Neuronal stem cell (in vitro differentiated cells): ENCODE data around the gene SESN3. TPM values are rescaled to one million over a fixed set of nuclear protein-coding genes. Genes with fewer than 3 reads are reported as not detected.
A peak's percentile ranks its signal among the peaks of the same experiment; 100 is the strongest.

Source experiments
- DNase-seq: peaks from one replicate; pipeline ENCODE4 v3.0.0-alpha.2; 2013; ENCODE audit warnings: low spot score
- H2AFZ ChIP-seq: one replicate; pipeline ENCODE4 v1.6.1; 2013; ENCODE audit warnings: mild to moderate bottlenecking, low read length, inconsistent platforms
- H2AK5ac ChIP-seq: 2 replicates; pipeline ENCODE4 v1.6.1; 2013; ENCODE audit warnings: low read depth, mild to moderate bottlenecking, inconsistent platforms, low read length, moderate library complexity, mixed read lengths
- H2BK120ac ChIP-seq: 2 replicates; pipeline ENCODE4 v1.6.1; 2013; ENCODE audit warnings: low read depth, mild to moderate bottlenecking, inconsistent platforms, low read length, moderate library complexity, mixed read lengths
- H2BK12ac ChIP-seq: one replicate; pipeline ENCODE4 v1.6.1; 2013; ENCODE audit warnings: low read length, inconsistent platforms
- H2BK15ac ChIP-seq: 2 replicates; pipeline ENCODE4 v1.6.1; 2013; ENCODE audit warnings: mild to moderate bottlenecking, low read length, inconsistent platforms, mixed read lengths
- H2BK5ac ChIP-seq: one replicate; pipeline ENCODE4 v1.6.1; 2013; ENCODE audit warnings: inconsistent platforms, mild to moderate bottlenecking, low read length, moderate library complexity
- H3K14ac ChIP-seq: one replicate; pipeline ENCODE4 v1.6.1; 2013; ENCODE audit warnings: low read length, inconsistent platforms
- H3K18ac ChIP-seq: 2 replicates; pipeline ENCODE4 v1.6.1; 2013; ENCODE audit warnings: low read length, inconsistent platforms
- H3K23ac ChIP-seq: 2 replicates; pipeline ENCODE4 v1.6.1; 2013; ENCODE audit warnings: low read depth, mild to moderate bottlenecking, mixed read lengths, low read length, inconsistent platforms; ENCODE audit not compliant: poor library complexity
- H3K27ac ChIP-seq: replicated peaks from 3 replicates; pipeline ENCODE4 v1.5.1; 2013; ENCODE audit warnings: low read length, inconsistent platforms
- H3K27me3 ChIP-seq, 3 experiments: 2 replicates each; pipeline ENCODE4 v1.6.1; 2013; ENCODE audit warnings: low read length in 3 of 3, mild to moderate bottlenecking in 2 of 3, inconsistent platforms in 1 of 3, low read depth in 1 of 3, mixed read lengths in 1 of 3, moderate library complexity in 1 of 3; ENCODE audit not compliant: control insufficient read depth in 3 of 3, insufficient read depth in 3 of 3
- H3K36me3 ChIP-seq, 2 donors: replicated peaks in 1 of 2; 2 replicates each; pipeline ENCODE4 v1.6.1; 2013; ENCODE audit warnings: low read length in 2 of 2; ENCODE audit not compliant: control insufficient read depth in 2 of 2, insufficient read depth in 2 of 2
- H3K4ac ChIP-seq: 2 replicates; pipeline ENCODE4 v1.6.1; 2013; ENCODE audit warnings: inconsistent platforms, mild to moderate bottlenecking, low read length, moderate library complexity
- H3K4me1 ChIP-seq, 2 donors: 1 replicate in 1 of 2; 2 replicates in 1 of 2; pipeline ENCODE4 v1.6.1; 2013; ENCODE audit warnings: low read length in 2 of 2, low read depth in 1 of 2; ENCODE audit not compliant: control insufficient read depth in 2 of 2, insufficient read depth in 1 of 2
- H3K4me2 ChIP-seq: one replicate; pipeline ENCODE4 v1.6.1; 2013; ENCODE audit warnings: mild to moderate bottlenecking, low read length, inconsistent platforms; ENCODE audit not compliant: insufficient read depth, poor library complexity, severe bottlenecking
- H3K4me3 ChIP-seq, 2 donors: 2 replicates each; pipeline ENCODE4 v1.5.1; 2013; ENCODE audit warnings: low read length in 2 of 2, mild to moderate bottlenecking in 2 of 2, inconsistent platforms in 1 of 2, moderate library complexity in 1 of 2
- H3K79me1 ChIP-seq: one replicate; pipeline ENCODE4 v1.6.1; 2013; ENCODE audit warnings: low read depth, mild to moderate bottlenecking, inconsistent platforms, low read length, moderate library complexity
- H3K9ac ChIP-seq: one replicate; pipeline ENCODE4 v1.6.1; 2013; ENCODE audit warnings: mild to moderate bottlenecking, low read depth, low read length, inconsistent platforms; ENCODE audit not compliant: poor library complexity
- H3K9me3 ChIP-seq, 2 donors: replicated peaks in 1 of 2; 2 replicates each; pipeline versions ENCODE3 to v1.6.1; 2013; ENCODE audit warnings: low read length in 2 of 2, mild to moderate bottlenecking in 2 of 2, inconsistent platforms in 1 of 2, low read depth in 1 of 2, mixed read lengths in 1 of 2, moderate library complexity in 1 of 2; ENCODE audit not compliant: control insufficient read depth in 2 of 2, insufficient read depth in 1 of 2
- H4K8ac ChIP-seq: one replicate; pipeline ENCODE4 v1.6.1; 2013; ENCODE audit warnings: low read depth, mild to moderate bottlenecking, inconsistent platforms, low read length, moderate library complexity
- H4K91ac ChIP-seq: one replicate; pipeline ENCODE4 v1.6.1; 2013; ENCODE audit warnings: low read length, low read depth, mild to moderate bottlenecking, inconsistent platforms; ENCODE audit not compliant: poor library complexity
- WGBS, 2 donors: extraction: QIAGEN DNeasy Blood & Tissue Kit; methylation state at CpG; one replicate each; pipeline ENCODE4 v1.1.7; 2013; ENCODE audit warnings: missing lambda C conversion rate in 2 of 2, mixed read lengths in 1 of 2; ENCODE audit not compliant: insufficient read length in 2 of 2, insufficient replicate concordance in 1 of 2; ENCODE audit errors: extremely low coverage in 2 of 2; 5-methylcytosine and 5-hydroxymethylcytosine counted together
- polyA plus RNA-seq, 2 experiments: library from polyadenylated mRNA; stranded (reverse); fragments of 200-250 nt; gene quantifications; one replicate each; pipeline ENCODE4 v1.2.3, GENCODE V29; 2013

SESN3 gene, protein sequence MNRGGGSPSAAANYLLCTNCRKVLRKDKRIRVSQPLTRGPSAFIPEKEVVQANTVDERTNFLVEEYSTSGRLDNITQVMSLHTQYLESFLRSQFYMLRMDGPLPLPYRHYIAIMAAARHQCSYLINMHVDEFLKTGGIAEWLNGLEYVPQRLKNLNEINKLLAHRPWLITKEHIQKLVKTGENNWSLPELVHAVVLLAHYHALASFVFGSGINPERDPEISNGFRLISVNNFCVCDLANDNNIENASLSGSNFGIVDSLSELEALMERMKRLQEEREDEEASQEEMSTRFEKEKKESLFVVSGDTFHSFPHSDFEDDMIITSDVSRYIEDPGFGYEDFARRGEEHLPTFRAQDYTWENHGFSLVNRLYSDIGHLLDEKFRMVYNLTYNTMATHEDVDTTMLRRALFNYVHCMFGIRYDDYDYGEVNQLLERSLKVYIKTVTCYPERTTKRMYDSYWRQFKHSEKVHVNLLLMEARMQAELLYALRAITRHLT
- polyA plus RNA-seq (2013, experiment 1 of 2) = 56.5 TPM
- 58.6 TPM for polyA plus RNA-seq (2013, experiment 2 of 2)

- Histone ChIP-seq H3K79me1 (peaks cover 1% of the 10 kb centered on the region), H4K8ac (no peak within 1 kb of the TSS), H3K9me3 (no peaks in the 10 kb centered on the region), H3K4me2 (peak within 1 kb of the TSS; percentile 54), H3K27me3 (no peaks in the 10 kb centered on the region), H2BK120ac (no peak within 1 kb of the TSS), H2BK5ac (peak within 1 kb of the TSS; percentile 90), H2BK15ac (no peak within 1 kb of the TSS), H4K91ac (no peak within 1 kb of the TSS), H3K18ac (peak within 1 kb of the TSS; percentile 96), H3K4me3 (peak within 1 kb of the TSS; percentile 88 to 98), H3K27ac (peak within 1 kb of the TSS; percentile 80), H3K4me1 (peaks cover 0 to 3% of the 10 kb centered on the region in 2 donors), H2AK5ac (peak within 1 kb of the TSS; percentile 70), H2BK12ac (peak within 1 kb of the TSS; percentile 36), H3K4ac (no peak within 1 kb of the TSS), H3K9ac (peak within 1 kb of the TSS; percentile 97), H3K36me3 (no peaks in the 10 kb centered on the region), H3K14ac (no peak within 1 kb of the TSS), H3K23ac (peak within 1 kb of the TSS; percentile 94), H2AFZ (peak within 1 kb of the TSS; percentile 80)
- no CpG with 5 or more reads among the region's 40 CpGs for WGBS, 2 donors
- peak; percentile 98 for DNase-seq
These were observed at the start of gene SESN3 for GRCh38 chr11:95231127-95231880. TSS of gene SESN3 (minus strand) at chr11:95231202. CDS start at chr11:95230860, 342 bp downstream.

- WGBS, 2 donors = no CpG with 5 or more reads among the region's 6 CpGs
- peak overlapping the region; percentile 25 for H2AFZ ChIP-seq
- H3K23ac ChIP-seq = no peak overlapping the region
- H2BK5ac ChIP-seq = no peak overlapping the region
- H3K27ac ChIP-seq = no peak overlapping the region
- no peak overlapping the region for H3K14ac ChIP-seq
- no peak overlapping the region for H2AK5ac ChIP-seq
- H2BK120ac ChIP-seq = no peak overlapping the region
- H3K79me1 ChIP-seq = no peaks in the 10 kb centered on the region
- no peak overlapping the region for H3K4me2 ChIP-seq
- no peak overlapping the region for H3K4ac ChIP-seq
- no peak for DNase-seq
- H4K91ac ChIP-seq = no peak overlapping the region
- H3K4me3 ChIP-seq = no peak overlapping the region
- H3K27me3 ChIP-seq = no peaks in the 10 kb centered on the region
- no peak overlapping the region for H2BK15ac ChIP-seq
- H4K8ac ChIP-seq = no peak overlapping the region
- no peak overlapping the region for H3K18ac ChIP-seq
- H3K36me3 ChIP-seq = no peaks in the 10 kb centered on the region
- H3K9me3 ChIP-seq = no peaks in the 10 kb centered on the region
- no peak overlapping the region for H3K9ac ChIP-seq
- H3K4me1 ChIP-seq = peaks cover 2 to 5% of the 10 kb centered on the region in 2 donors
- no peak overlapping the region for H2BK12ac ChIP-seq
These were observed 49.2 kb upstream of the SESN3 start for GRCh38 chr11:95279921-95280868.

GRCh38 chr11:95277868-95278267 lies 46.9 kb upstream of the SESN3 start:
- no peak overlapping the region for H4K91ac ChIP-seq
- H3K18ac ChIP-seq = no peak overlapping the region
- no peak overlapping the region for H3K4me2 ChIP-seq
- H2AFZ ChIP-seq = no peak overlapping the region
- H2BK12ac ChIP-seq = no peak overlapping the region
- no CpG with 5 or more reads among the region's 2 CpGs for WGBS, 2 donors
- no peak overlapping the region for H2BK120ac ChIP-seq
- no peak overlapping the region for H3K4ac ChIP-seq
- H3K27ac ChIP-seq = no peak overlapping the region
- no peak overlapping the region for H2AK5ac ChIP-seq
- H4K8ac ChIP-seq = no peak overlapping the region
- H3K27me3 ChIP-seq = no peaks in the 10 kb centered on the region
- no peak overlapping the region for H2BK15ac ChIP-seq
- no peak overlapping the region for H3K14ac ChIP-seq
- H2BK5ac ChIP-seq = no peak overlapping the region
- no peaks in the 10 kb centered on the region for H3K9me3 ChIP-seq
- H3K23ac ChIP-seq = no peak overlapping the region
- H3K4me3 ChIP-seq = no peak overlapping the region
- no peaks in the 10 kb centered on the region for H3K36me3 ChIP-seq
- H3K9ac ChIP-seq = no peak overlapping the region
- DNase-seq = no peak
- H3K4me1 ChIP-seq = peaks cover 2 to 5% of the 10 kb centered on the region in 2 donors
- no peaks in the 10 kb centered on the region for H3K79me1 ChIP-seq
